Tibial nerve (tissue), 4 donors: ENCODE results near the gene TMEM250. TPM values are rescaled to one million over a fixed set of nuclear protein-coding genes. Genes with fewer than 3 reads are reported as not detected.

Source experiments
- DNase-seq, 2 donors: peaks; one replicate each; pipeline ENCODE4 v3.0.0-alpha.2; 2019; ENCODE audit warnings: low spot score in 2 of 2
- H3K27ac ChIP-seq, 4 donors: fragments of 200-600 bp; sonication (generic) in 3 of 4; one replicate each; pipeline ENCODE4 v1.5.1; 2017 to 2019; ENCODE audit warnings: mild to moderate bottlenecking in 1 of 4
- H3K27me3 ChIP-seq, 2 donors: fragments of 200-600 bp; sonication (generic) in 1 of 2; one replicate each; pipeline versions ENCODE4 v1.5.1 to v1.6.0; 2017 to 2019
- H3K36me3 ChIP-seq, 3 donors: fragments of 200-600 bp; sonication (generic); one replicate each; pipeline ENCODE4 v1.5.1; 2018 to 2019
- H3K4me1 ChIP-seq, 4 donors: fragments of 200-600 bp; sonication (generic) in 3 of 4; one replicate each; pipeline ENCODE4 v1.5.1; 2017 to 2019
- H3K4me3 ChIP-seq, 4 donors: fragments of 200-600 bp; sonication (generic) in 3 of 4; one replicate each; pipeline ENCODE4 v1.5.1; 2017 to 2019; ENCODE audit warnings: mild to moderate bottlenecking in 1 of 4, moderate library complexity in 1 of 4
- H3K9me3 ChIP-seq, 4 donors: fragments of 200-600 bp; sonication (generic) in 3 of 4; one replicate each; pipeline ENCODE4 v1.5.1; 2017 to 2019
- CTCF ChIP-seq, 5 experiments: fragments of 200-600 bp in 3 of 5; fragments of 450-650 bp in 2 of 5; sonication (generic) in 3 of 5; IDR thresholded peaks; one replicate each; pipeline ENCODE4 v1.5.1; 2016 to 2019; ENCODE audit warnings: antibody characterized with exemption in 5 of 5, mild to moderate bottlenecking in 3 of 5, moderate library complexity in 2 of 5
- EP300 ChIP-seq, 2 donors: sonication (generic); formaldehyde crosslinking; IDR thresholded peaks; one replicate each; pipeline ENCODE4 v1.6.1; 2017; ENCODE audit warnings: antibody characterized with exemption in 2 of 2, mild to moderate bottlenecking in 1 of 2
- POLR2A ChIP-seq, 2 donors: fragments of 450-650 bp; IDR thresholded peaks; one replicate each; pipeline ENCODE4 v1.6.1; 2017; ENCODE audit warnings: antibody characterized with exemption in 2 of 2, mild to moderate bottlenecking in 2 of 2, moderate library complexity in 2 of 2
- WGBS, 2 donors: methylation state at CpG; one replicate each; pipeline ENCODE4 v1.1.5; 2018; 5-methylcytosine and 5-hydroxymethylcytosine counted together
- total RNA-seq, 4 donors: library from RNA; depleted of rRNA; stranded (reverse); fragments of >200 nt; gene quantifications; one replicate each; pipeline ENCODE4 v1.1.0, GENCODE V29; 2016

The TMEM250 gene
- total RNA-seq, 4 donors from 2014 or later, result 24.3 to 47.7 (median 26.6) TPM

DNA sequence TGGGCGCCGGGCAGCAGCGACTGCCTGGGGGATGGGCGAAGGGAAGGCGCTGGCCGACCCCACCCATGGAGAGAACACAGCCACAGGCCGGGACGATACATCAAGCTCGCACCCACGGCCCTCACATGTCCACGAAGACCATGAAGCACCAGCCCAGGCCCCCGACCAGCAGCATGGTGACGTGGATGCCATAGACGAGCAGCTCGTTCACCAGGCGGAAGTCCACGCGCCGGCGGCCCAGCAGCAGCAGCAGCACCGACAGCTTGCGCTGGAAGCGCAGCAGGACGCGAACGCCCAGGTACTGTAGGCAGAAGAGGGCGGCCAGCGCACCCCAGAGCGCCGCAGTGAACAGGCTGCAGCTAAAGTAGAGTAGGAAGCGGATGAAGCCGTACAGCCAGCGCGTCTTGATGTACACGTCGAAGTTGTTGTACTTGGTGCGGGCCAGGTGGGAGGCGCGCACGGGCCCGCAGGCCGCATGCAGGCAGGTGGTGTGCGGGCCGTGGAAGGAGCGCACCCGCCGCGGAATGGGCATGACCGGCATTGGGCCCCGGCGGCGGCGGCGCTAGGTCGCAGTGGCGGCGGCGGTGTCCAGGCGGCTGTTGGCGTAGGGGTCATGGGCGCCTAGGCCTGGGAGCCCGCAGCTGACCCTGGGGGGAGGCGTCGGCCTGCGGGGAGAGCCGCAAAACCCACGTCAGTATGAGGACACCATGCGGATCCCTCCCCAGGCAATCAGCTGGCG, 2.1 kb downstream of the TMEM250 start:
- WGBS, 2 donors, result 96 to 97% methylated on average over 64 to 68 of the region's 69 CpGs
- H3K27ac ChIP-seq, result peak overlapping the region in 1 of 4 donors; percentile 97
- H3K36me3 ChIP-seq, result peaks cover 0 to 34% (median 0%) of the 10 kb centered on the region in 3 donors
- TF ChIP-seq POLR2A (IDR thresholded peaks at IDR 0.05), result no peak
- no peak for TF ChIP-seq EP300 (IDR thresholded peaks at IDR 0.05)
- TF ChIP-seq CTCF (IDR thresholded peaks at IDR 0.05), result no peak
- H3K4me3 ChIP-seq, result no peak overlapping the region
- H3K9me3 ChIP-seq, result no peaks in the 10 kb centered on the region
- peaks cover 0 to 40% (median 20%) of the 10 kb centered on the region in 4 donors for H3K4me1 ChIP-seq
- H3K27me3 ChIP-seq, result no peaks in the 10 kb centered on the region
- no peak for DNase-seq

- no peak overlapping the region for H3K4me3 ChIP-seq
- H3K4me1 ChIP-seq, result peaks cover 0 to 45% (median 21%) of the 10 kb centered on the region in 4 donors
- peaks cover 0 to 34% (median 0%) of the 10 kb centered on the region in 3 donors for H3K36me3 ChIP-seq
- no peak for DNase-seq
- H3K9me3 ChIP-seq, result no peaks in the 10 kb centered on the region
- H3K27me3 ChIP-seq, result no peaks in the 10 kb centered on the region
- 57 to 92% methylated on average over 1 to 22 of the region's 22 CpGs for WGBS, 2 donors
- no peak for TF ChIP-seq EP300 (IDR thresholded peaks at IDR 0.05)
- TF ChIP-seq POLR2A (IDR thresholded peaks at IDR 0.05), result no peak
- no peak for TF ChIP-seq CTCF (IDR thresholded peaks at IDR 0.05)
- H3K27ac ChIP-seq, result no peak overlapping the region
Observed at GRCh38 chr9:136115641-136116359, 2.9 kb downstream of the TMEM250 start.

DNA sequence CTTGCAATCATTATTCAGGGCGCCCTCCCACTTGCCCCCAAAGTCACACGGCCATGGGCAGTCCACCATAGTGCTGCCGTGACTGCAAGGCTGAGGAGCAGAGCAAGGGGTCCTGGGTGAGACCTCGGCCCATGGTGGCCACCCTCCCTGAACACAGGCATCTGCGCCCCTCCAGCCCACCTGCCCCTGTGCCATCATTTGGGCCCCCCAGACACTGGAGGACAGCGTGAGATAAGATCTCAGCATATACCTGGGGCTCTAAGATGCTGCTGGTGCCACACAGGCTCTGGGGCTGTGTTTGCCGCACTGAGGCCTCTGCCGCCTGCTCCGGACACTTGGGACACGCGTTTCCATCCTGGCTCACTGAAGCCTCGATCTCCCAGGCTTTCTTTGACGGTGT, 3.5 kb downstream of the TMEM250 start:
- no peak for DNase-seq
- peaks cover 0 to 47% (median 26%) of the 10 kb centered on the region in 4 donors for H3K4me1 ChIP-seq
- TF ChIP-seq POLR2A (IDR thresholded peaks at IDR 0.05) (no peak), CTCF (IDR thresholded peaks at IDR 0.05) (no peak), EP300 (IDR thresholded peaks at IDR 0.05) (no peak)
- H3K36me3 ChIP-seq, result peaks cover 0 to 34% (median 0%) of the 10 kb centered on the region in 3 donors
- no peaks in the 10 kb centered on the region for H3K27me3 ChIP-seq
- WGBS, 2 donors, result 83 to 91% methylated on average over 13 of the region's 13 CpGs
- no peaks in the 10 kb centered on the region for H3K9me3 ChIP-seq
- H3K27ac ChIP-seq, result peak overlapping the region in 1 of 4 donors; percentile 30
- H3K4me3 ChIP-seq, result no peak overlapping the region

GRCh38 chr9:136114610-136115009, 4.1 kb downstream of the TMEM250 start:
- 76 to 82% methylated on average over 18 of the region's 18 CpGs for WGBS, 2 donors
- no peak for DNase-seq
- H3K4me1 ChIP-seq, result peaks cover 0 to 47% (median 26%) of the 10 kb centered on the region in 4 donors
- H3K27me3 ChIP-seq, result no peaks in the 10 kb centered on the region
- no peak for TF ChIP-seq POLR2A (IDR thresholded peaks at IDR 0.05)
- TF ChIP-seq EP300 (IDR thresholded peaks at IDR 0.05), result no peak
- no peak overlapping the region for H3K4me3 ChIP-seq
- H3K36me3 ChIP-seq, result peaks cover 0 to 34% (median 0%) of the 10 kb centered on the region in 3 donors
- H3K9me3 ChIP-seq, result no peaks in the 10 kb centered on the region
- H3K27ac ChIP-seq, result peak overlapping the region in 1 of 4 donors; percentile 30

DNA sequence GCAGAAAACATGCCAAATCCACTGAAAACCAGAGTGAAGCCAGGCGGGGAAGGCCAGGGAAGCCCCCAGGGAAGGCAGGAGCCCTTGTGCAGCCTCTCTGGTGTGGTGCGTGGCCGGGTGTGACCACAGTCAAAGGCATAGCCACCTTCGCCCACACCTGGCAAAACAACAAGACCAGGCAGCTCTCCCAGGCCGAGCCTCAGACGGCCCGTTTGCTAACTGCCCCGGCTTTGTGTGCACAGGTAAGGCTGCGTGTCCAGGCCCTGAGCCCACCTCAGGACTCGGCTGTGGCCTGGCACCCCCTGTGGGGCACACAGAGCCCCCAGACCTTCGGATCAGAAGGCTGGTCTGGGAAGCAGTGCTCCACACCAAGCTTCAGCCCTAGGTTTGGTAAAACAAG, 6.1 kb downstream of the TMEM250 start:
- no peaks in the 10 kb centered on the region for H3K27me3 ChIP-seq
- no peak for DNase-seq
- TF ChIP-seq POLR2A (IDR thresholded peaks at IDR 0.05) (no peak), CTCF (IDR thresholded peaks at IDR 0.05) (no peak), EP300 (IDR thresholded peaks at IDR 0.05) (no peak)
- H3K36me3 ChIP-seq, result peaks cover 0 to 34% (median 0%) of the 10 kb centered on the region in 3 donors
- H3K9me3 ChIP-seq, result no peaks in the 10 kb centered on the region
- no peak overlapping the region for H3K4me3 ChIP-seq
- WGBS, 2 donors, result 87 to 90% methylated on average over 9 to 11 of the region's 11 CpGs
- H3K4me1 ChIP-seq, result peaks cover 3 to 56% (median 31%) of the 10 kb centered on the region in 4 donors
- peak overlapping the region in 1 of 4 donors; percentile 86 for H3K27ac ChIP-seq
